Putamen (tissue), 1 donor: Measurements from ENCODE around the gene RNU1-2.
"Not testable (repeated sequence)": the region's sequence is repeated elsewhere in the genome, so short reads cannot be mapped to it uniquely, and the experiment has no call there.

Experiments
- DNase-seq: peaks from one replicate; pipeline ENCODE4 v3.0.0-alpha.2; 2016; ENCODE audit warnings: low spot score

The RNU1-2 gene

DNA sequence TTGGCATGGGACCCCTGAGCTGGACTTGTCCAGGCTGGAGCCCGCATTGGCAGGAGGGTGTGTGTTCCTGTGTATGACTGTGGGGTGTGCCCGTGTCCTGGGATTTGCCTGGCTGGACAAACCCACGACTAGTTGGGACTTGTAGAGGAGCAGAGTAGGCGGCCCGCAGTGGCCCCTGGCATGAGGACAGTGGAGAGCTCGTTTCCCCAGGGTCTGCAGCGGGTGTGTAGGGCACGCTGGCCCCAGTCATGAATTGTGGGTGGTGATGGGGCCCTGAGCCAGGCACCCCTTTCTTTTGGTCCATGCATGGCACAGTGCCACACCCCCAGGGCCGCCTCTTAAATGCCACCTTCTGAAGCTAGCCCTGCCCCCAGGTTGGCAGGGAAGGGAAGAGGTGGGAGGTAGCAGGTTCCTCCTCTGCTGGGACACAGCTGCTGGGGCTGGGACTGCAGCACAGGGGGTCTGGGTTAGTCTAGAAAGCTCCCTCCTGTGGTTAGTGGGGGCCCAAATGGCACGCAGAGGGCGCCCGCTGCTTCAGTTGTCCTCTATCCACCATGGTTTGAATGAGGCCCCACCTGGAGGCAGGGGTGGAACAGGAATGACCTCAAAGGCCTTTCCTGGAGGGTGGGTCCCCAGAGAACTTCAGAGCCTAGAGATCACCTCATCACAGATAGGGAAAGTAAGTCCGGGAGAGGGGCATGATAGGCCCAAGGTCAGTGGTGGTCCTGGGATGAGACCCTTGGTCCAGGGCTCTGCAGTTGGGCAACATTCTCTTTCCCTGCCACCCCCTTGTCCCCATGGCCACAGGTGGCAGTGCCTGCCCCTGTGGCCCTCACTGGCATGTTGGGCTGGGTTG is 30.1 kb downstream of the RNU1-2 start:
- DNase-seq, result no peak

DNA sequence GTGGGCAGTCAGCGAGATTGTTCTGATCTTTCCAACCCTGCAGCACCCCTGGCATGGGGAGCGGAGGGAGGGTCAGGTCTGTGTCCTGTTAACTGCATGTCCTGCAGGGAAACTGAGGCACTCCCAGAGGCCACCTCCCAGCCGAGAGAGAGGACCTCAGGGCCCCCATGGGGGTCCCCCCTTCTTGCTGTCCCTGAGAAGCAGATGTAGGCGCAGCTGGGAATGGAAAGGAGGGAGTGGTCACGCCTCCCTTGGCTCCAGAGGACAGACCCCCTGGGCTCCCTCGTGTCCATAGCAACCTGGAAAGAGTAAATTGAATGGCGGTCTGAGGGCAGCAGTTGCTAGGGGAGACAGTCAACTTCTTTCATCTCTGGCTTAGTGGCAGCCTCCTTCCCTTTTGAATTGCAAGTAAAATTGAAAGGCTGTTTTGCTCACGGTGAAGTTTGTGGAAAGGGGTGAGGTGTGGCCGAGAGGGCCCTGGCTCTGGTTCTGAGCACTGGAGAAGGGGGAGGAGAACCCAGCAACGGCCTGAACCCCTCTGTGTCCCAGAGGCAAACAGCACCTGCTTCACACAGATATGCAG is 30.8 kb downstream of the RNU1-2 start:
- peak; percentile 57 for DNase-seq

DNA sequence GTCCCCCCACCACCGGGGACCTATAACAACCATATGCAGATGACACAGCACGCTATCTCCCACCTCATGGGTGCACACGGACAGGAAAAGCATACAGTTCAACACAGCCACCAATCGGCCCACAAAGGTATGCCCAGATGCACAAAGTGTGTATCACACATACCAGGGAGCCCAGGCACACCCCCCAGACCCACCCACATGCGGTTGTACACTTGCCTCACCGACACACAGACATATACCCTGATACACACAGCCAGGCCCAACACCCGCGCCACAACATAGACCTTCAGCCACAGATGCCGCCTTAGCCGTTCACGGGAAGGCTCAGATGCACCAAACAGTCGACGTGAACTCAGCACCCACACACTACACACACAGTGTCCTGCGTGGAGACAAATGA is 31.5 kb downstream of the RNU1-2 start:
- DNase-seq, result no peak

DNA sequence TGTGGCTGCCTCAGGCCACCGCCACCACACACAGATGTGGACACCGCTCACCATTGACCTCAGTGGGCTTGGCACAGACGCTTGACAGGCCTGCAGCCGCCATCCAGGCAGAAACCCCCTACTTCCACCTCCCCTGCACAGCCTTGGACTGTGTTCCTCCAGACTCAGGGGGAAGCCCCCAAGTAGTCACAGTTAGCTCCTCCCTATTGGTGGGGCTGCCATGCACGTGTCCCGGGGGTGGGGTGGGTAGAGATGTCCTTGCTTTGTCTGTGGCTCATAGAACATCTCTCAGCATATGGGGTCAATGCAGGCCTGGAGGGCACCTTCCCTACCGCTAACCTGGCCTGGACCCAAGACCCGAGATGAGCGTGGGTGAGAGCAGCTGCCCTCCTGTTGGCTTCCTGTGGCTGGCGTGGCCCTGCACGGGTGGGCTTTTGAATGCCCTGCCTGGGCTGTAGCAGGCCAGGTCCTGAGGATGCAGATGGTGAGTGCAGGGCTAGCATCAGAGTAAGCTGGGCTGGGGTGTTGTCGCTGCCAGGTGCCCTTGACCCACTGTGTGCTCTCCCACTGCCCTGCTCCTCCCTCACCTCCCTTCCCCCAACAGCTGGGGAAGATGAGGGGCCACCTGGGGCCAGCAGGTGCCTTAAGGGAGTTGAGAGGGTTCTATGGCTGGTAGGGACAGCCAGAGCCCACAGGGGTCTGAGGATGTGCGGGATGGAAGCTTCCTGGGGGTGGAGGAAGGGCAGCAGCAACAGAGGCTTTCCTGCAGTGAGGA is 32.1 kb downstream of the RNU1-2 start:
- no peak for DNase-seq

DNA sequence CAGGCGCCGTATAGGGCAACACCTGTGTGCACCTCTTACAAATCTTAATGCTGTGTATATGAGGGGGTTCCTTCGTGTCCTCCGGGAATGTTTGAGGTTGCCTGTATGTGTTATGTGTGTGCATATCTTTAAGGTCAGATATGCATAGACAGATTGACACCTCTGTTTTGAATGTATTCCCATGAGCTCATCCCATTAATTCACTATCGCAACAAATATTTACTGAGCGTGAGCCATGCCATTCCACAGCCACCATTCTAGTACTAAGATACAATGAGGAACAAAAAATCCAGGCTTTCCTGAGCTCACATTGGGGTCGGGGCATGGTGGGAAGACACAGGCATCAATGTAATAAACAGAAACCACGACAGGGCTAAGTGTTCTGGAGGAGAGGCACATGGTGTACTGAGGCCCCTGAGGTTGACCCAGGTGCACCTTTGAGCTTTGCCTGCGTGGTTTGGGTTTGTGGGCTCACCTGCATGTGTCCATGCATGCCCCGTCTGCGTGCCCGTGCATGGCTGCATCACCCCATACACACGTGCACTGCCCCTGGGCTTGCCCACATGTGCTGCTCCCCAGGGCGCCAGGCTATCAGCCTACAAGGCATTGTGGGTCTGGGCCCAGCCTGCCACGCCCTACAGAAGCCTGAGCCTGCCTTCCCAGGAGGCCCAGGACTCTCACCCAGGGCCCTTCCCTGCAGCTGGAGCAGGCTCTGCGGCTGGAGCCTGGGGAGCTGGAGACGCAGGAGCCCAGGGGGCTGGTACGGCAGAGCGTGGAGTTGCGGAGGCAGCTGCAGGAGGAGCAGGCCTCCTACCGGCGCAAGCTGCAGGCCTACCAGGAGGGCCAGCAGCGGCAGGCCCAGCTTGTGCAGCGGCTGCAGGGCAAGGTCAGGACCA is 33.6 kb downstream of the RNU1-2 start:
- not testable (repeated sequence) for DNase-seq

DNA sequence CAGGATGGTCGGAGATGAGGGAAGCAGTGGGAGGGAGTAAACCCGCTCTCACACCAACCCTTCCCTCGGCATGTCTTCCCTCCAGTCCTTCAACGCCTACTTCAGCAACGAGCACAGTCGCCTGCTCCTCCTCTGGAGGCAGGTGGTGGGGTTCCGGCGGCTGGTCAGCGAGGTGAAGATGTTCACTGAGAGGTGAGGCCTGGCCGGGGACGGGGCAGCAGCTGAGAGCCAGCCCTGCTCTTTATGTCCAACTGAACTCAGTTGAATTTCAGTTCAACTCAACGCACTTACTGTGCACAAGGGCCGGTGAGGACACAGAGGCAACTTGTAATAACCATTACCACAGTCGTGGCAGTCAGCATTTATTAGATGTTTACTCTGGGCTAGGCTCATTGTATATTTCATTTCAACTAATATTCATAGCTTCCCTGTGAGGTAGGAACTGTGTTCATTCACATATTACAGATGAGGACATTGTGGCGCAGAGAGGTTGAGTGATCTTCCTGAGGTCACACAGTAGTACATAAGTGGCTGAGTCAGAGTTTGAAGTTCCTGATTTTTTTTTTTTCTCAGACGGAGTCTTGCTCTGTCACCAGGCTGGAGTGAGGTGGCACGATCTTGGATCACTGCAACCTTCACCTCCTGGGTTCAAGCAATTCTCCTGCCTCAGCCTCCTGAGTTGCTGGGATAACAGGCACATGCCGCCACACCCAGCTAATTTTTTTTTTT is 35.6 kb downstream of the RNU1-2 start:
- not testable (repeated sequence) for DNase-seq

DNA sequence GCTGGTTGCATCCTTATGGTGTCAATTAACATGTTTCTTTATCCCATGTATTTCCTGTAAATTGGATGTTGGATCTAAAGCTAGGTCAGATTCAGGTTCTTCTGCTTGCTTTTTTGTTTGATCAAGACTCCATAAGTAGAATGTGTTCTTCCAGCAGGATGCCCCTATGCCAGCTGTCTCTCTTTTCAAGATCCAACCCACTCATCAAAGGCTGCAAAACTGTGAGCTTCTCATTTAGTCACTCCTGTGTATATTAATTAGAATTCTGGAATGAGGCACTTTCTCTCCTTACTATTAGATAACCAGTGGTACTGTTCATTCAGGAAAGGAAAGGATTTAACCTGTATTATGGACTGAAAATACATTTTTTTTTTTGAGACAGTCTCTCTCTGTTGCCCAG is 38.2 kb downstream of the RNU1-2 start:
- peak; percentile 69 for DNase-seq

DNA sequence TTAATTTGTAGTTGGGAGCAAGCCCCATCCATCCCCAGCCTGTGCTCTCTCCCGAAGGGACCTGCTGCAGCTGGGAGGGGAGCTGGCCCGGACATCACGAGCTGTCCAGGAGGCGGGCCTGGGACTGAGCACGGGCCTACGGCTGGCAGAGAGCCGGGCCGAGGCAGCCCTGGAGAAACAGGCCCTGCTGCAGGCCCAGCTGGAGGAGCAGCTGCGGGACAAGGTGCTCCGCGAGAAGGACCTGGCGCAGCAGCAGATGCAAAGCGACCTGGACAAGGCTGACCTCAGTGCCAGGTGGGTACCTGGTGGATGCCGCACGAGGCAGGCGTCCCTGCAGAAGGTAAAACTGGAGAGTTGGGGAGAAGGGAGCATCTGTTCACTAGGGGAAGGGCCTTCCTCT is 40.8 kb downstream of the RNU1-2 start:
- not testable (repeated sequence) for DNase-seq

DNA sequence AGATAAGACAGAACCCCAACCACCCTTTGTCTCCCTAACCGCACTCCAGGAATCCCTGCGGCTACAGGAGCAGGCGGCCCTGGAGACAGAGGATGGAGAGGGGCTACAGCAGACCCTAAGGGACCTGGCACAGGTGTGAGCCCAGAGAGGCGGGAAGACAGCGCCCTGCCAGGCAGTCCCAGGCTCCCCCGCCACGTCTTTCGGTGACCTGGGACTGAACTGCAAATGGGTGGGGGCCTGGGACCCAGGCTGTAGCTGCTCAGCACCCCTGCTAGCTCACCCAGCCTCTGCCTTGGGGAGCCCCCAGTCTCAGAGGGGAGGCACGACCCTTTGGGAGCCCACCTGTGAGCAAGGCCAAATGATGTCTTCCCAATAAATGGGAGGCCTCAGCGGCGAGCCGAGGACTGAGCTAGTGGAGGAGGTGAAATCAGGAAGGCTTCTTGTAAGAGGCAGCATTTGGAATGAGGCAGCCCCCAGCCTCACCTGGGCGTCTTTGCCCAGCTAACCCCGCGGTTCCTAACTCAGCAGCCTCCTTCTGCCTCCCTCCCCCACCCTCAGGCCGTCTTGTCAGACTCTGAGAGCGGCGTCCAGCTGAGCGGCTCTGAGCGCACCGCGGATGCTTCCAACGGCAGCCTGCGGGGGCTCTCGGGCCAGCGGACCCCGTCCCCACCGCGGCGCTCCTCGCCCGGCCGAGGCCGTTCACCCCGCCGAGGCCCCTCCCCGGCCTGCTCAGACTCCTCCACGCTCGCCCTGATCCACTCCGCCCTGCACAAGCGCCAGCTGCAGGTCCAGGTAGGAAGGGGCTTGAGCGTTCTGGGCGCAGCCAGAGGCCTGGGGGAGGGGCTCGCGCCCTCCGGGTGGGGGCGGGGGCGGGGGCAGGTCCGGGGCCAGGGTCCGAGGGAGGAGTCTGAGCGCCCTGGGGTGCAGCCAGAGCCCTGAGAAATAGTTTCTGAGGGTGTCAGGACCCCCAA is 42.9 kb downstream of the RNU1-2 start:
- DNase-seq, result no peak

DNA sequence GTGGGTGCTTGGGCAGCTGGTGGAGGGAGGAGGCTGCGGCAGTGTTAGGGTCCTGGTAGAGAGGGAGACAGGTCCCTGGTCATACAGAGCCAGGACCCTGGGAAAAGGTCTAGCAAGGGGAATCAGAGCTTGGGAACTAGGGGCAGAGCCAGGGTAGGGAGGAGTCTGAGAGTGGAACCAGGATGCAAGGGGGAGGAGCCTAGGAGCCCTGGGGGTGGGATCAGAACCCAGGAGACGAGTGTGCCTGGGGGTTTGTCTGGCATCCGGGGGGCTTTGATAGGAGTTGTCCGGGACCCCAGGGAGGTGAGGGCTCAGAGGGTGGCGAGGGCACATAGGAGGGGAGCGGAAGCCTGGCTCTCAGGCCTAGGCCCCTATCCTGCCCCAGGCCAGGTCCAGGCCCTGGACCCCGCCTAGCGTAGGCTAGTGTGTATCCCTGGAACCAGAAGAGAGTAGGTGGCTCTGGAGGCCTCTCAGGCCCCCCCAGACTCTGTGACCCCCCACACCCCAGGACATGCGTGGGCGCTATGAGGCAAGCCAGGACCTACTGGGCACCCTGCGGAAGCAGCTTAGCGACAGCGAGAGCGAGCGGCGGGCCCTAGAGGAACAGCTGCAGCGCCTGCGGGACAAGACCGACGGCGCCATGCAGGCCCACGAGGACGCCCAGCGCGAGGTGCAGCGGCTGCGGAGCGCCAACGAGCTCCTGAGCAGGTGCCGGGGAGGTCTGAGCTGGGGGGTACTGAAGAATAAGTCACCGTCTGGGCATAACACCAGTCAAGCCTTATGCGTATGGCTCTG is 43.8 kb downstream of the RNU1-2 start:
- not testable (repeated sequence) for DNase-seq

DNA sequence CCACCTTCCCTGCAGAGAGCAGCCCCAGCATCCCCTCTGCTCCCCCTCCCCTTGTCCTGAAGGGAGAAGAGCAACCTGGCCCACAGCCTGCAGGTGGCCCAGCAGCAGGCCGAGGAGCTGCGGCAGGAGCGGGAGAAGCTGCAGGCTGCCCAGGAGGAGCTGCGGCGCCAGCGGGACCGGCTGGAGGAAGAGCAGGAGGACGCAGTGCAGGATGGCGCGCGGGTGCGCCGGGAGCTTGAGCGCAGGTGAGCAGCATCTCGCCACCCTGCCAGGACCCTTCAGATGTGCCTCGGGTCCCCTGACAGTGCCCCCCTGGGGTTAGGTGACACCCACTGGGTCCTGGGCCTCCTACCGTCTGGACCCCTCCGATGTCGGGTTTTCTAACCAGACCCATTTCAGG is 48.3 kb downstream of the RNU1-2 start:
- no peak for DNase-seq

DNA sequence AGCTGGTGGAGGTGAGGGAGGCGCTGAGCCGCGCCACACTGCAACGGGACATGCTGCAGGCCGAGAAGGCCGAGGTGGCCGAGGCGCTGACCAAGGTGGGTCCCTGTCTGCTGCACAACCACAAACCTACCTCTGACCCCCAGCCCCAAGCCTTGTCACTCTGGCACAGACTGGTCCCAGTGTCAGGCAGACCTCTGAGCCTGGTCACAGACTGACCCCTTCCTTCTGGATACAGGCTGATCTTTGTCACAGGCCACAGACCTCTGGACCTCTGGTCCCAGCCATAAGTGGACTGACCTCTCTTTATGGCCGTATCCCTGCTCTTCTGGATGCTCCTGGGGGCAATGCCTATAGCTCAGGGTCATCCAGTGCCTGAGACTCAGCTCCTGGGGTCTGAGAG is 49.7 kb downstream of the RNU1-2 start:
- DNase-seq, result not testable (repeated sequence)
